Melanocyte of skin (primary cell): ENCODE results near the gene GCNT3. TPM values are rescaled to one million over a fixed set of nuclear protein-coding genes. Genes with fewer than 3 reads are reported as not detected.

ENCODE experiments used
- small RNA-seq, 2 donors: library from RNA; depleted of rRNA; stranded (forward); fragments of <200 nt; gene quantifications; one replicate each; pipeline ENCODE3, GENCODE V24; 2012
- total RNA-seq, 2 donors: library from RNA; depleted of rRNA; stranded (reverse); fragments of >200 nt; gene quantifications; 2 replicates each; pipeline ENCODE4 v1.2.3, GENCODE V29; 2012

Gene GCNT3, protein sequence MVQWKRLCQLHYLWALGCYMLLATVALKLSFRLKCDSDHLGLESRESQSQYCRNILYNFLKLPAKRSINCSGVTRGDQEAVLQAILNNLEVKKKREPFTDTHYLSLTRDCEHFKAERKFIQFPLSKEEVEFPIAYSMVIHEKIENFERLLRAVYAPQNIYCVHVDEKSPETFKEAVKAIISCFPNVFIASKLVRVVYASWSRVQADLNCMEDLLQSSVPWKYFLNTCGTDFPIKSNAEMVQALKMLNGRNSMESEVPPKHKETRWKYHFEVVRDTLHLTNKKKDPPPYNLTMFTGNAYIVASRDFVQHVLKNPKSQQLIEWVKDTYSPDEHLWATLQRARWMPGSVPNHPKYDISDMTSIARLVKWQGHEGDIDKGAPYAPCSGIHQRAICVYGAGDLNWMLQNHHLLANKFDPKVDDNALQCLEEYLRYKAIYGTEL
- under 1 TPM; 0.33 to 0.69 TPM for total RNA-seq

DNA sequence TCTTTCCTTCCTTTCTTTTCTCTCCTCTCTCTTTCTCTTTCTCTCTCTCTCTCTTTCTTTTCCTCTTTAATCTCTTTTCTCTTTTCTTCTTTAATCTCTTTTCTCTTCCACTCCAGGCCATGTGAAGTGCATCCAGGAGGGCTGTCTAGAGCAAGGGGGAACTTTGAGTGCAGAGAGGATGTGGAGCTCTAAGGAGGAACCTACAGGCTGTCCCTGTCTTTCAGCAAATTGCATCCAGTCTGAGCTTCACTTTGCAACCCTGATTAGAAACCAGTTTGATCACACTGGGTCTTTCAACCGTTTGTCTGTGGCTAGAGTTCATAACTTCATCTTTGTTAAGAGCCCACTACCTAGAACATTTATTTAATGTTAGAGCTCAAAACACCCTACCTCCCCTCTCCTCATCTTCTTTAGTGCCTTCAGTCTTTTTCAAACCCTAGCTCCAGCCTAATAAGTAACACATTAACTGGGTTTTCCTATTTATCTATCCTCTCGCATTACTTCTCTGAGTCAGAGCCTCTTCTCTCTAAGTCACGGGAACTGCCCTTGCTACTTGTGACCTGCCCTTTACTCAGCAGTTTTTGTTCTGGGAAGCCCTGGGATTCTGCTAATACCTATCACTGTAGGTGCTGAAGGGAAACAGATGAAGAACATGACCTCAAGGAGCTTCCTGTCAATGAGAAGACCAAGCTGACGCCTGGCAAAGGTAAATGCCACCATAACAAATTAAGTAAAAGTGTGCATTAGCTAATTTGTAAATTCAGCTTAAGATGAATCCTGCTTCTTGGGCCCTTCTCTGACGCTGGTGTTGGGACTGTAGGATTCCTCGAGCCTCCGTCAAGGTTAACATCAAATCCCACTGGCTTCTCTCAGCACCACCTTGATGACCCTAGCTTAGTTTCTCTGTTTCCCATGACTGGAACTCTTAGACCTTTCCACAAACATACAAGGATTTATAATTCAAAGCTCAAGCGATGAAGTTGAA, at the start of gene GCNT3:
GCNT3 (plus strand) TSS at position 508 of the 985 bp plus-strand sequence. CDS start 6,456 bp downstream, outside the sequence.

DNA sequence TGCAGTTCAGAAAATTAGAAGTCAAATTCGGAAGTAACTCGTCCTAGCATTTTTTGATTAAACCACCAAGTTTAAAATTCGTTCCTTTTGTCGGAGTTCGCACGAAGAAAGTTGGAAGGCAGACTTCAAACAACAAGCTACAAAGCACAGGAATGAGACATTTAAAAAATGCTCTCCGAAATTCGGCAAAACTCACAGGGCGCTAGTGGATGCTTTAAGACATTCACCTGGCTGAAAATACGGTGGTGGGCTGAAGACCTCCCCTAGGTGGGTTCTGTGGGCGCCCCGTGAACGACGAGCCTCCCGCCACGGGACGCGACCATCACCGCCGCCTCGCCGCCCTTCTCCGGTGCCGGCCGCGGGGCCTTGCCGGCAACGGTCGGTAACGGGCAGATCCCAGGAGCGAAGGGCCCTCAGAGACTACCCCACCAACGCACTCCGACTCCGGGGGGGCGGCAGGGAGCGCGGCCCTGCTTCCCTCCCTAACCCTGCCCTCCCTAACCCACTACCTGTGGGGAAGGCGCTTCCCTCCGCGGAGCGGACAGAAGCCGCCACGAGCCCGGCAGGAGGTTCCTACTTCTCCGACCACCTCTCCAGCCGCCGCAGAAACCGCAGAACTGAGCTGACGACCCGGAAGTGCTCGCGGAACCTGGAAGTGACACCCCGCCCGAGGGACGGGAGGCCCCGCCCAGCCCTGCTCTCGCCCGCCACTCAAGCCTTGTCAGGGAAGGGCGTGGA, 45.5 kb downstream of the GCNT3 start, which contains the start of gene GTF2A2:
GTF2A2 (minus strand) TSS at position 619 of the 738 bp plus-strand sequence. CDS start 5,238 bp downstream, outside the sequence.

Small RNA genes within 50 kb of the gene (small RNA-seq; reads per million reads assigned to genes)
- 0 reads per million in 2 donors for gene RNA5SP396

Other genes starting within 250 kb of the GCNT3 start
- 100 to 1,000 TPM; 157 to 184 TPM for gene MYO1E, start 238.9 kb upstream of the GCNT3 start, total RNA-seq
- gene FAM81A, start 173.6 kb upstream of the GCNT3 start, total RNA-seq: 1 to 10 TPM; 2.3 to 2.4 TPM
- gene GTF2A2, start 45.7 kb downstream of the GCNT3 start, total RNA-seq: 10 to 100 TPM; 37.2 to 47.6 TPM
- gene BNIP2, start 77.5 kb downstream of the GCNT3 start, total RNA-seq: 100 to 1,000 TPM; 122 to 159 TPM